ENCODE measurements around the gene CD70. TPM values are rescaled to one million over a fixed set of nuclear protein-coding genes. Genes with fewer than 3 reads are reported as not detected.
A peak's percentile ranks its signal among the peaks of the same experiment; 100 is the strongest.
"Not testable (repeated sequence)": the region's sequence is repeated elsewhere in the genome, so short reads cannot be mapped to it uniquely, and the experiment has no call there.

Gene CD70
- total RNA-seq, 1 donor from 2014 or later = not detected

DNA sequence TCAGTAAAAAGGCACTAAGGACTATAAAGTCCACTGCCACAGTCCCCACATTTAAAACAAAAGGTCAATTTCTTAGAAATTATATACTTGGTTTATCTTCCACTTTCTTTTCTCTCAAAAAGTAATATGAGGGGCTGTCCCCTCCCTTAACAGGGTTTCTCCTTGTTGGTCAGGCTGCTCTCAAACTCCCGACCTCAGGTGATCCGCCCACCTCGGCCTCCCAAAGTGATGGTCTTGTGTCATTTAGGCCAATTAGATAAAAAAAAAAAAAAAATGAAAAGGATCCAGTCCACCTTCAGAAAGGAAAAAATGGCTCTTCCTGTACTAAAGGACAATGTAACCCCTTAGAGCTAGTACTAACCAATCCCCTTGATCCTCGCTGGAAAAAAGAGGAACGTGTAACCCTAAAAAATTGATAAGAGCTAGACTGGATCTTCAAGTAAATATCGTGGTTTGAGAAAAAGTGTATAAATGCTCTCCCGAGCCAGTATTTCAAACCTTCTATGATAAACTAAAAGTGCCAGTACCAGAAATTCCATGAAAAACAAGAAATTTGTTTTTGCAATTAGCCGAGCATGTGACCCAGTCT, 9.0 kb upstream of the CD70 start:
- intact Hi-C loops (cut with DNase I) = no loop called here
- DNase-seq (ENCODE audit: low spot score) = no peak
- no peak for ATAC-seq

DNA sequence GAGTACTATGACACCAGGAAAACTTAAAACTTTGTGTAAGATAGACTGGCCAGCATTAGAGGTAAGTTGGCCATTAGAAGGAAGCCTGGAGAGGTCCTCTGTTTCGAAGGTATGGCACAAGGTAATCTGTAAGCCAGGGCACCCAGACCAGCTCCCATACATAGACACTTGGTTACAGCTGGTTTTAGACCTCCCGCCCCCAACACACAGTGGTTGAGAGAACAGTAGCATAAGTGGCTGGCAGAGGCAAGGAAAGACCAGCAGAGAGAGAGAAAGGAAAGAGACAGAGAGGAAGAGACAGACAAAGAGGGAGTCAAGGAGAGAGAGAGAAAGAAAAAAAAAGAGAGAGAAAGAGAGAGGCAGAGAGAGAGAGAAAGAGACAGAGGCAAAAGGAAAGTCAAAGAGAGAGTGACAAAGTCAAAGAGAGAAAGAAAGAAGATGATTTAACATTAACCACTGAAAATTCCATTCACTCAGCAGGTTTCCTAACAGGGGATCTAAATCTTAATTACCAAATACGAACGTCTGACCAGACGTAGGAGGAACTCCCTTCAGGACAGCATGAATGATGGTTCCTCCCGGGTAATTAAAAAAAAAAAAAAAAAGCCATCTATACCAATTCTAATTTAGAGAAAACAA, 7.4 kb upstream of the CD70 start:
- DNase-seq (ENCODE audit: low spot score); ATAC-seq; intact Hi-C loops (cut with DNase I): not testable (repeated sequence)

DNA sequence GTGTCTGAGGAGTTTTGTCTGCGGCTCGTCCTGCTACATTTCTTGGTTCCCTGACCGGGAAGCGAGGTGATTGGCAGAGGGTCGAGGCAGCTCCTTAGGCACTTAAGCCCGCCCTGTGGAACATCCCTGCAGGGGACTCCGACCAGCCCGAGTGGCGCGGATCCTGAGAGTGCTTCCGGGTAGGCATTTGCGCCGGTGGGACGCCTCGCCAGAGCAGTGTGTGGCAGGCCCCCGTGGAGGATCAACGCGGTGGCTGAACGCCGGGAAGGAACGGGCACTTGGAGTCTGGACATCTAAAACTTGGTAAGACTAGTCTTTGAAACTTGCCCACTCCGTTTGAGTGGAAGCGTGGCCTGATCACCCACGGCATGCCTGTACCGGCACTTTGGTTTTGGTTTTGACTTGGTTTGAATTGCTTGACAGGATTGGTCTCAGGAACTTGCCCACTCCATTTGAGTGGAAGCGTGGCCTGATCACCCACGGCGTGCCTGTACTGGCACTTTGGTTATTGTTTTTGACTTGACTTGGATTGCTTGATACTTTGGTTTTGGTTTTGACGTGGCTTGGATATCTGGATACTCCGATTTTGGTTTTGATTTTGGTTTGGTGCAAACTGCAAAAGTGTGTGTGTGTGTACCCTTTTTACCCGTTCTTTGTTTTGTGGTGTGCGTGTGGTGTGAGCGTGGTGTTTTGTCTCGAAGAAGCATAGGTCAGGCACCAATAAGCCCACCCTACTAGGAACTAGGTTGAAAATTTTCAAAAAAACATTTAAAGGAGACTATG, 6.7 kb upstream of the CD70 start:
- DNase-seq (ENCODE audit: low spot score); intact Hi-C loops (cut with DNase I); ATAC-seq: not testable (repeated sequence)

DNA sequence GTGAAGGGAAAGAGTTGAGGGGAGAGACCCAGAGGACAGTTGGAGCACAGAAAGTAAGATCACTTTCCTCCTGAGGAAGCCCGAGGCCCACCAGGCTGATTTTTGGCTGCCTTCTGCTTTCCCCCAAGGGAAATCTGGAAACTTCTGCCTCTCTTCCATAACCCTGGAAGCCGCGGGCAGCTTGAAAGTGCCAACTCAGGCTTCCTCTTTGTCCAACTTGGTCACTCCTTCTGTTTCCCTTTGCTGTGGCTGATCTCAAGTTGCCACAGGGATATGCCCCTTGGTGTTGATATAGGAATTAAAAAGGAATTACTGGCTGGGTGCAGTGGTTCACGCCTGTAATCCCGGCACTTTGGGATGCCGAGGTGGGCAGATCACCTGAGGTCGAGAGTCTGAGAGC, 5.7 kb upstream of the CD70 start:
- DNase-seq (ENCODE audit: low spot score) (no peak), ATAC-seq (no peak)
- intact Hi-C loops (cut with DNase I) = no loop called here

DNA sequence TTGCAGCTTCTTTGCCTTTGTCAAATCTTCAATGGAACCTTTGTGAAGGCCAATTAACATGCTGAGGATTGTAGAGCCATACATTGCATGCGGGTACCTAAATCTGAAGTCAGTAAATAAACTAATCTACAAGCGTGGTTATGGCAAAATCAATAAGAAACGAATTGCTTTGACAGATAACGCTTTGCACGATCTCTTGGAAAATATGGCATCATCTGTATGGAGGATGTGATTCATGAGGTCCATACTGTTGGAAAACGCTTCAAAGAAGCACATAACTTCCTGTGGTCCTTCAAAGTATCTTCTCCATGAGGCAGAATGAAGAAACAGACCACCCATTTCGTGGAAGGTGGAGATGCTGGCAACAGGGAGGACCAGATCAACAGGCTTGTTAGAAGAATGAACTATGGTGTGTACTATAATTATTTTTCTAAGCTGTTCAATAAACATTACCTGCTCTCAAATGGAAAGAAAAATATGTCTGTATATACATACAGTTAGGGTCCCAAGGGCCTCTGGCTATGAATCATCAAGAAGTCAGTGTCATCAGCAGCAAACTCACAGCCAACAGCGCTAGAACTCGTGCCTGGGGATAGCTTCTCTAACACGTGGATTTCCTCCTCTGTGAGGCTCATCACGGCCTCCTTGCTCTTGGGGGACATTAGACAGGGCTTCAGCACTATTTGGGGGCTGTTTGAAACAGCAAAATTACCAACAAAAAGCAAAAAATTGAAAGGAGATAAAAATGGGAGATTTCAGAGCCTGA, 2.9 kb upstream of the CD70 start:
- no peak for ATAC-seq
- DNase-seq (ENCODE audit: low spot score) = no peak
- intact Hi-C loops (cut with DNase I) = no loop called here

DNA sequence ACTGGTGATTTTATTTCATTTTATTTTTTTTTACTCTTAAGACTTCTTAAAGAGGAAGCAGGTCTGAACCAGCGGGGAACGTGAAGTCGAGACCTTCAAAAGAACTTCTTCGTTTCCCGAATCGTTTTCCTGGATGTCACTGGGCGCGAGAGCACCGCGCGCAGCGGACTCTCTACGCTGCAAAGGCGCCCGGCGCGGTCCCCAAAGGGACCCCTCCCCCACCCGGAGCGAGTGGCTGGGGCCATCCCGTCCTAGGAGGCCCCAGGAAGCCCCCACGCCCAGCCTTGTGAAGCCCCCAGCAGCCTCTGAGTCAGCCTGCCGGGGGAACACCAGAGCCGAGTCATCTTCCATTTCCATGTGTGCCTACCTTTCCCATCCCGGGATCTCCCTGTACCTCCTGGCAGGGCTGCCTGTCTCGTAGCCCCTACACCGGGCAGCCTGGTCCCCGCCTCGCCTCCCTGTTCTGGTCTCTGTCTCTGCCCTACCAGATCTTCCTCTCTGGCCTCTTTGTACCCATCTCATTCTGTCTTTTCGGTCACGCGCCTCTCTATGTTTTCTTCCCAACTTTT, 608 bp downstream of the CD70 start:
- DNase-seq (ENCODE audit: low spot score) (no peak), ATAC-seq (peak; percentile 29)
- intact Hi-C loops (cut with DNase I) = no loop called here

DNA sequence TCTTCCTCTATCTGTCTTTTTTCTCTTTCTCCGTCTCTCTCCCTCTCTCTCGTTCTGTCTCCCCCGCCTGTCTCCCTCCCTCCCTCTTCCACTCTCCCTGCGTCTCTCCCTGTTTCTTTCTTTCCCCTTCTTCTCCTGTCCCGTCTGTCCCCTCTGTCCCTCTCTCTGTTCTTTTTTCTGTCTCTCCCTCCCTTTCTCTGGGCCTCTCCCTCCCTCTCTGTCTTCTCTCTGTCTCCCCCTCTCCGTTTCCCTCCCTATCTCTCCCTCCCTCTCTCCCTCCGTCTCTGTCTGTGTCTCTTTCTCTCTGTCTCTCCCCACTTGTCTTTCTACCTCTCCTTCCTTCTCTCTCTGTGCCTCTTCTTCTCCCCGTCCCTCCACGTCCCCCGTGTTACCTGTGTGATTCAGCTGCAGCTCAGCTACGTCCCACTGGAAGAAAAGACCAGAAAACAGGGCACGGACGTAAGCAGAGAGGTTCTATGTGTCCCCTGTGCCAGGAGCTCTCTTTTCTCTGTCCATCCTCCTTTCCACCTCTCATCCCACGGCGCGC, 1.2 kb downstream of the CD70 start:
- no peak for ATAC-seq
- DNase-seq (ENCODE audit: low spot score) = no peak
- intact Hi-C loops (cut with DNase I) = no loop called here

DNA sequence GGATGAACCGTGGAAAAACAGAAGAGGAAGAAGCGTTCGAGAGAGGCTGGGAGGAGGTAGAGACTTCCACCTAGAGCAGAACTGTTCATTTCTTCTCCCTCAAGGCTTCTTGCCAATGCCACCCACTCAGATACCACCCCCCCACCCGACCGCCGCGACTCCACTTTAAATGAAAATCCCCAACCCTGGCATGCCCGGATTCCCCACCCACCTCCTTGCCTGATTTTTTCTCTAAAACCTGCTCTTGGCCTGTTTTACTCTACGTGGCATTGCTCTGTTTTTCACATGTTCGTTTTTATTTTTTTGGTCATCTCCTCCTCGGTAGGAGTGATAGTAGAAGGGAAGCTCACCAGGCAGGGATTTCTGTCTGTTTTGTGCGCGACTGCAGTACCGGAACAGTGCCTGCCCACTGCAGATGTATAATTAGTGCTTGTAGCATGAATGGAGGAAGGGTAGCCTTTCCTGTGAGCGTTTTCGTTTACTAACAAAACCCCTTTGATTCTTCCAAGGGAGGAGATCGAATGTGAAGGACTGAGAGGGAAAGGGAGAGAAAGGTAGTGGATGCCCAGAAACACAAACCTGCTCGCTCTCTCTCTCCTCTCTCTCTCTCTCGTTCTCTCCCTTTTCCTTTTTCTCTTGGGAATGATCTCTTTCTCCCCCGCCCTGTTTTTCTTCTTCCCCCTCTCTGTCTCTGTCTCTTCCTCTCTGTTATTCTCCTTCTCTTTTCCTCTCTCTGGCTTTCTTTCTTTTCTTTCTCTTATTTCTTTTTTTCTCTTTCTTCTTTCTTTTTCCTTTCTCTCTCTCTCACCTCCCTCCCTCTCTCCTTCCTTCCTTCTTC, 2.2 kb downstream of the CD70 start:
- ATAC-seq (no peak), DNase-seq (ENCODE audit: low spot score) (no peak)
- intact Hi-C loops (cut with DNase I) = no loop called here

DNA sequence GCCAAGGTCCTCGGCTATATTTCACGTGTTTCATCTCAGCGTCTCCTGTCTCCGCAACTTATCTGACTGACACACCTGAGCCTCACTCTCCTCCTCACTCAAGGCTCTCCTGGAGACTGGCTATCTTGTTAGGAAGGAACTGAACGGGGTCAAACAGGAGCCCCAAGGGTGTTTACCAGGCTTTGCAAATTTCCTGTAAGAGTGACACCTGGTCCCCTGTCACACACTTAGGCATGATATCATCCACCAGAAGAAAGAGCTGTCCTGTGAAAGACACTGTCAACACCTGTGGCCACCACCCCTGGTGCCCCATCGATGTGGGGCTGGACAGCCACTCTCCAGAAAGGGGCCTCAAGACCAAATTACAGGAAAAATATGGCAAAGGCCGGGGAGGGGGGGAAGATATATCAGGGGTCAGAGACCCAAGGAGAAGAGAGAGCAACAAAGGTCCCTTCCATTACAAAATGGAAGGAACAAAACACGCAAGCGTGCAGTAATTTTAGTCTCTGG, 2.9 kb downstream of the CD70 start:
- intact Hi-C loops (cut with DNase I) = no loop called here
- ATAC-seq = no peak

DNA sequence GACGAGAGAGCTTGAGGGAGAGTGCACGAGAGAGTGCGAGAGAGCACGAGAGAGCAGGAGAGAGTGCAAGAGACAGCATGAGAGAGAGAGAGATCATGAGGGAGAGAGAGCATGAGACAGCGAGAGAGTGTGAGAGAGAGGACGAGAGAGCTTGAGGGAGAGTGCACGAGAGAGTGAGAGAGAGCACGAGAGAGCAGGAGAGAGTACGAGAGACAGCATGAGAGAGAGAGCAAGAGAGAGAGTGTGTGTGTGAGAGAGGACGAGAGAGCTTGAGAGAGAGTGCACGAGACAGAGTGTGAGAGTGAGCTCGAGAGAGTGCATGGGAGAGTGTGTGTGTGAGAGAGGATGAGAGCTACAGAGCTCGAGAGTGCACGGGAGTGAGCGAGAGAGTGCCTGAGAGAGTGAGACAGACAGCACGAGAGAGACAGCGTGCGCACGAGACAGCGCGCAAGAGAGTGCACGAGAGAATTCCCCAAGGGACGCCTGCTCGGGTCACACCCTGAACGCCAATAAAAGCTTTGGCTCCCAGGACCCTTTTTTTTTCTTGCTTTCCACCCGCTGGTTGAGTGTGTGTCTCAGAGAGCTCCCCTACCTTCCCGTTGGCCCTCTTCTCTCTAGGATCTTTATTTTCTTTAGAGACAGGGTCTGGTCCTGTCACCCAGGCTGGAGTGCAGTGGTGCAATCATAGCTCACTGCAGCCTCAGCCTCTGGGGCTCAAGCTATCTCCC, 3.7 kb downstream of the CD70 start:
- ATAC-seq = peak; percentile 72
- intact Hi-C loops (cut with DNase I) = no loop called here
- DNase-seq (ENCODE audit: low spot score) = no peak

More for the DNA sequence above, 2.9 kb downstream of the CD70 start:
- no peak for DNase-seq (ENCODE audit: low spot score)

DNA sequence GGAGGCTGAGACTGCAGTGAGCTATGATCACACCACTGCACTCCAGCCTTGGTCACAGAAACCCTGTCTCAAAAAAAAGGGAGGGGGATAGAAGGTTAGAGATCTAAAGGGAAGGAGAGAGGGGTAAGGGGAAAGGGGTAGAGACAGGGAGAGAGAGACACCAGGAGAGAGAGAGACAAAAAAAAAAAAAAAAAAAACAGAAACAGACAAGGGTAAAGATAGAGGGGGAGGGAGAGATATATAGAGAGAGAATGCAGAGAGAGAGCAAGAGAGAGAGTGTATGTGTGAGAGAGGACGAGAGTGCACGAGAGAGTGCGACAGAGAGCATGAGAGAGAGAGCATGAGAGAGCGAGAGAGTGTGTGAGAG, 4.2 kb downstream of the CD70 start:
- DNase-seq (ENCODE audit: low spot score) = no peak
- peak; percentile 16 for ATAC-seq
- intact Hi-C loops (cut with DNase I) = no loop called here

DNA sequence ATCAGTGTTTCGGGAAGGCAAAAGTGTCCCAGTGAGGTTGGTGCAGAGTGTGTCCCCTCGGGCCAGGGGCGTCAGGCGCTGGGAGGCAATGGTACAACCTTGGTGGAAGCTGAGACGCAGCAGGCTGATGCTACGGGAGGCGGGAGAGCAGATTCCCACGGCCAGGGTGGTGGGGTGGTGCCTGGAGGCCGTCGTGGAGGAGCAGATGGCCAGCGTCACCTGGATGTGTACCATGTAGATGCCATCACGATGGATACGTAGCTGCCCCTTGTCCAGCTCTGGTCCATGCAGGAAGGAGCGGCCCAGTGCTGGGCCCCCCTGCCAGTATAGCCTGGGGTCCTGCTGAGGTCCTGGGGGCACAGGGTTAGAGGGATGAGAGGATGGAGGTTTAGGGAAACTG, 4.9 kb downstream of the CD70 start:
- no peak for ATAC-seq
- intact Hi-C loops (cut with DNase I) = no loop called here
- DNase-seq (ENCODE audit: low spot score) = no peak

DNA sequence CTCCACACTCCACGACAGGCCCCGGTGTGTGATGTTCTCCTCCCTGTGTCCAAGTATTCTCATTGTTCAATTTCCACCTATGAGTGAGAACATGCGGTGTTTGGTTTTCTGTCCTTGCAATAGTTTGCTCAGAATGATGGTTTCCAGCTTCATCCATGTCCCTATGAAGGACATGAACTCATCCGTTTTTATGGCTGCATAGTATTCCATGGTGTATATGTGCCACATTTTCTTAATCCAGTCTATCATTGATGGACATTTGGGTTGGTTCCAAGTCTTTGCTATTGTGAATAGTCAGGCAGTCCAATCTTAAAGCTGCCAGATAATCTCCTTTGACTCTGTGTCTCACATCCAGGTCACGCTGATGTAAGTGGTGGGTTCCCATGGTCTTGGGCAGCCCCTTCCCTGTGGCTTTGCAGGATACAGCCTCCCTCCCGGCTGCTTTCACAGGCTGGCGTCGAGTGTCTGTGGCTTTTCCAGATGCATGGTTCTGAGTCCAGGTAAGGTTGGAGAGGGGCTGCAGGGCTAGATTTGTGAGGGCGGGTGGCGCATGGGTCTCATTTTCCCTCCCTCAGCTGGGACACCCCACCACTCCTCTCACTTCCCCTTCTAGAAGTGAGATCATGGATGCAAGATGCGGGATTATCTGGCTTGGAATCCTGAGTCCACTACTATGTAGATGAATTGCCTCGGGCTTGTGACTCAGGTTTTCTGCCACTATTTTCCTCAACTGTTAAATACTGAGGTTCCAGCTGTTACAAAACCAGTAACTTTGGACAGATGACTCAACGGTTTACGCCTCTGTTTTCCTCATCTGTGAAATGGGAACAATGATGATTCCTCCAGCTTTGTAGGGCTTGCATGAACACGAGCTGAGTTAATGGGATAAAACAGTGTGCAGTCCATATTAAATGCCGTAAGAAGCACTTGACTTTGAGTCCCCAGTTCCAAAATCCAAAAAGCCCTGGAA, 8.2 kb downstream of the CD70 start:
- intact Hi-C loops (cut with DNase I); DNase-seq (ENCODE audit: low spot score); ATAC-seq: not testable (repeated sequence)

DNA sequence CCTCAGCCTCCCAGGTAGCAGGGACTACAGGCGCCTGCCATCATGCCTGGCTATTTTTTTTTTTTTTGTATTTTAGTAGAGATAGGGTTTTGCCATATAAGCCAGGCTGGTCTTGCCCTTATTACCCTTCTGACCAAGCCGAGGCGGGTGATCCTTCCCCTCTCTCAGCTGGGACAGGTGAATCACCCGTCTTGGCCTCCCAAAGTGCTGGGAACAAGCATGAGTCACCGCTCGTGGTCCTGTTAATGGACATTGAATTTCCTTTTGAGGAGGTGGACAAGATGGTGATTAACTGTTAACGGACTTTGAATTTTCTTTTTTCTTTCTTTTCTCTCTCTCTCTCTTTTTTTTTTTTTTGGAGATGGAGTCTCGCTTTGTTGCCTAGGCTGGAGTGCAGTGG, 10.6 kb downstream of the CD70 start:
- ATAC-seq = no peak
- intact Hi-C loops (cut with DNase I) = no loop called here
- no peak for DNase-seq (ENCODE audit: low spot score)

DNA sequence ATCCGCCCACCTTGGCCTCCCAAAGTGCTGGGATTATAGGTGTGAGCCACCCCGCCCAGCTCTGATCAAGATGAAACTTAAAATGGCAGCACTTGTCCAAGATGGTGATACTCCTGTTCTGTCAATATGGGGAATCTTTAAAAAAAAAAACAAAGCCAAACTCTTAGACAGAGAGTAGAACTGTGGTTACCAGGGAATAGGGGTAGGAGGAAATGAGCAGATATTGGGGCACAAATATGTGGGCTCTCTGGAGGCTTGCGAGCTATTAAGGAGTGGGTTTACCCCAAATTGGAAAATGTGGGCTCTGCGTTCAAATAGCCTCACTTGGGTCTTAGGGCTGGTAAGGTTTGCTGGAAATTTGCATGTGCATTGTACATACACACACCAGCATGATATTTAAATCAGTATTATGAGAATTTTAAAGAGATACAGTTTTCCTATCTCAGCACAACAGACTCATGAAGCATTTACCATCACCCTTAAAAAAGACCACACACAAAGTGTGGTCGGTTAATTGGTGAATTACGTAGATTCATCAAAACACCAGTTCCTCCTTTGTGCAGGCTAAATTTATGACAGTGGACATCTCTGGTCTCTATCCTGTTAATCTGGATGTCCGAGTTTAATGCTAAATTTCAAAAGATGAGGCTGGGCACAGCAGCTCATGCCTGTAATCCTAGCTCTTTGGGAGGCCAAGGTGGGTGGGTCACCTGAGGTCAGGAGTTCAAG, 11.3 kb downstream of the CD70 start:
- ATAC-seq (no peak), DNase-seq (ENCODE audit: low spot score) (no peak)
- intact Hi-C loops (cut with DNase I) = no loop called here
